Psoas muscle (tissue), 8 donors: Measurements from ENCODE around the gene MSX1. TPM values are rescaled to one million over a fixed set of nuclear protein-coding genes. Genes with fewer than 3 reads are reported as not detected.

Experiments used
- ATAC-seq, 4 donors: fragments of 200-7000 bp; cut with Tn5 transposase; one replicate each; pipeline ENCODE4 v1.9.1; 2020; ENCODE audit warnings: moderate library complexity in 3 of 4, mild to moderate bottlenecking in 2 of 4
- DNase-seq, 2 donors: peaks; one replicate each; pipeline ENCODE4 v3.0.0-alpha.2; 2020
- H3K27ac ChIP-seq: fragments of 200-600 bp; one replicate; pipeline ENCODE4 v1.8.0; 2022
- H3K27me3 ChIP-seq, 3 donors: fragments of 200-600 bp in 1 of 3; one replicate each; pipeline versions ENCODE4 v1.6.1 to v1.8.0; 2013 to 2022; ENCODE audit warnings: low read length in 2 of 3, mild to moderate bottlenecking in 2 of 3, moderate library complexity in 1 of 3; ENCODE audit not compliant: insufficient read depth in 3 of 3
- H3K36me3 ChIP-seq, 2 donors: fragments of 200-600 bp in 1 of 2; one replicate each; pipeline versions ENCODE4 v1.6.1 to v1.8.0; 2013 to 2022; ENCODE audit warnings: low read depth in 1 of 2, mild to moderate bottlenecking in 1 of 2, moderate library complexity in 1 of 2; ENCODE audit not compliant: insufficient read depth in 1 of 2
- H3K4me1 ChIP-seq: fragments of 200-600 bp; one replicate; pipeline ENCODE4 v1.8.0; 2022
- H3K4me3 ChIP-seq: fragments of 200-600 bp; one replicate; pipeline ENCODE4 v1.8.0; 2022; ENCODE audit warnings: mild to moderate bottlenecking
- H3K9me3 ChIP-seq: fragments of 200-600 bp; one replicate; pipeline ENCODE4 v1.8.0; 2022
- CTCF ChIP-seq: fragments of 200-600 bp; IDR thresholded peaks from one replicate; pipeline ENCODE4 v1.8.0; 2022; ENCODE audit warnings: antibody characterized with exemption
- WGBS, 3 donors: extraction: QIAGEN DNeasy Blood & Tissue Kit; methylation state at CpG; one replicate each; pipeline versions ENCODE4 v1.1.6 to v1.1.7; 2013; 5-methylcytosine and 5-hydroxymethylcytosine counted together
- intact Hi-C, 2 donors: fragments of 100-400 bp; cut with DNase I; formaldehyde crosslinking; loops; one replicate each; pipeline versions ENCODE4 v1.11.0 to v1.14.2; 2022
- polyA plus RNA-seq, 3 donors: library from polyadenylated mRNA; stranded (reverse); fragments of 200-250 nt; gene quantifications; one replicate each; pipeline ENCODE4 v1.2.3, GENCODE V29; 2013
- total RNA-seq, 4 donors: library from RNA; stranded (reverse); fragmentation: NEBNext Ultra II Directional in 2 of 4; extraction: Animal tissue kit (Norgen Biotek cat#: 25700) in 2 of 4; gene quantifications; one replicate each; pipeline versions ENCODE4 v1.2.1 to v1.2.4, GENCODE V29; 2021 to 2023
- donor health status: healthy with polysubstance abuse.
- donor health status: DM: no; HTN: no; CAD: no; lungs with moderate emphysema.
- donor health status: Bipolar disorder and iron deficiency.
- donor health status: healthy.
- donor health status: DM: yes; HTN: yes; CAD: no.
- donor health status: DM: no; HTN: no; CAD: no.
- donor health status: DM: no; HTN: no; CAD: no.
- donor health status: DM: yes; HTN: yes; CAD: no.

Gene MSX1
- total and polyA plus RNA-seq, 7 donors, result 1.1 to 3.7 (median 1.7) TPM

DNA sequence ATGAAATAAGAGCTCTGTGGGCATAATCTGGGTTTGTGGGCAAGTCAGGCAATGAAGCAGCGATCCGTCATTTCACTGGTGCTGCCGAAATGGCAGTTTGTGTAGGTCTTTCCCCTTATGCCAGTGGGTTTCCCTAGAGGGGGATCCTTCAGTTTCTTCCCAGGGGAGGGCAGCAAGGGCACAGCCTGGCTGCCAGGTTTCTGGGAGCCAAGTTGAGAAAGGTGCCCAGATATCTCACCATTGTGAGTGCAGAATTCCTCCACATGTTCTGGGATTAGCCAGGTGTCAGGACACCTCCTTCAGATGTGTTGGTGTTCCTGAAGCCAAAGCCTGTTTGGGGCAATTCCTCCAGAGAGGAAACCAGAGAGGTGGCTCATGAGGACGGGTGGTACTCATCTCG lies 28.0 kb downstream of the MSX1 start:
- H3K4me3 ChIP-seq, result no peak overlapping the region
- no peak for TF ChIP-seq CTCF
- H3K4me1 ChIP-seq, result no peaks in the 10 kb centered on the region
- no peaks in the 10 kb centered on the region for H3K36me3 ChIP-seq
- intact Hi-C loops, result no loop called here
- no peaks in the 10 kb centered on the region for H3K9me3 ChIP-seq
- DNase-seq, result no peak
- ATAC-seq, result no peak
- H3K27me3 ChIP-seq, result peaks cover 3 to 25% (median 4%) of the 10 kb centered on the region in 3 donors
- no peak overlapping the region for H3K27ac ChIP-seq
- 74 to 80% (median 75%) methylated on average over 5 of the region's 5 CpGs for WGBS, 3 donors

DNA sequence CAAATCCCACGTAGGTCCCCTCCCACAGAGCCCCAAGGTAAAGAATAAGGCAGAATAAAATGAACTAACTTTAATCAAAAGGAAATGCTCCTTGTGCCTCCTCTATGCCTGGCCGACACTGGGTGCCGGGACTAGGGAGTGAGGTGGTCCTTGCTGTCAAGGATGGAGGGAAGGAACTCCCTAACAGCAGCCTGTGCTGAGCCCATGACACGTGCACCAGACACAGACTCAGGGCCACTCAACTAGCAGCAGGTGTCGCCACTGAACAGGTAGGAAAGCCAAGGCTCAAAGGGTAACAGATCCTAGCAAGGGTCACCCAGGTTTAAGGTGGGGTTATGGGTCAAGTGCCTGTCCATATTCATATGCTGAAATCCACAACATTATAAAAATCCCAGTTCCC lies 29.2 kb downstream of the MSX1 start:
- TF ChIP-seq CTCF, result no peak
- H3K27ac ChIP-seq, result no peak overlapping the region
- whole genome bisulfite sequencing, 3 donors, result 76 to 79% (median 76%) methylated on average over 5 of the region's 5 CpGs
- intact Hi-C loops, result no loop called here
- peaks cover 3 to 25% (median 4%) of the 10 kb centered on the region in 3 donors for H3K27me3 ChIP-seq
- no peak overlapping the region for H3K4me3 ChIP-seq
- ATAC-seq (no peak), DNase-seq (no peak)
- no peaks in the 10 kb centered on the region for H3K36me3 ChIP-seq
- no peaks in the 10 kb centered on the region for H3K4me1 ChIP-seq
- no peaks in the 10 kb centered on the region for H3K9me3 ChIP-seq

DNA sequence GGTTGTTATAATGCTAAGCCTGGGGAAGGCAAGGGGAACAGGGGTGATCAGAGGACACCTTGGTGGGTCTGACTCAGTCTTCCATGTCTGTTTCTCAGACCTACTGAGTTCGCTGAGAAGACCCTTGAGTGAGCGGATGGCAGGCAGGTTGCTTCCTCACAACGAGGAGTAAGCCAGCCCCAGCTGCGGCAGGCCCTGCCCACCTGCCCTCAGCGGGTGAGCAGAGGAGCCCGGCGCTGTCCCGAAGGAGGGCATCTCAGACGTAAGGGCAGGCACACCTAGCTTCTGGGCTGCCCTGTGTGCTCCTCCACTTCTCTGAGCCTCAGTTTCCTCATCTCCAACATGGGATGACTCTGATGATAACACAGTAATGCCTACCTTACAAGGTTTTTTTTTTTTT lies 30.3 kb downstream of the MSX1 start:
- Histone ChIP-seq H3K9me3 (no peaks in the 10 kb centered on the region), H3K27ac (no peak overlapping the region), H3K4me1 (no peaks in the 10 kb centered on the region), H3K4me3 (no peak overlapping the region), H3K27me3 (peaks cover 3 to 25% (median 4%) of the 10 kb centered on the region in 3 donors), H3K36me3 (no peaks in the 10 kb centered on the region)
- intact Hi-C loops, result no loop called here
- ATAC-seq (no peak), DNase-seq (no peak)
- WGBS, 3 donors, result 82 to 85% (median 84%) methylated on average over 9 of the region's 9 CpGs
- TF ChIP-seq CTCF, result no peak

DNA sequence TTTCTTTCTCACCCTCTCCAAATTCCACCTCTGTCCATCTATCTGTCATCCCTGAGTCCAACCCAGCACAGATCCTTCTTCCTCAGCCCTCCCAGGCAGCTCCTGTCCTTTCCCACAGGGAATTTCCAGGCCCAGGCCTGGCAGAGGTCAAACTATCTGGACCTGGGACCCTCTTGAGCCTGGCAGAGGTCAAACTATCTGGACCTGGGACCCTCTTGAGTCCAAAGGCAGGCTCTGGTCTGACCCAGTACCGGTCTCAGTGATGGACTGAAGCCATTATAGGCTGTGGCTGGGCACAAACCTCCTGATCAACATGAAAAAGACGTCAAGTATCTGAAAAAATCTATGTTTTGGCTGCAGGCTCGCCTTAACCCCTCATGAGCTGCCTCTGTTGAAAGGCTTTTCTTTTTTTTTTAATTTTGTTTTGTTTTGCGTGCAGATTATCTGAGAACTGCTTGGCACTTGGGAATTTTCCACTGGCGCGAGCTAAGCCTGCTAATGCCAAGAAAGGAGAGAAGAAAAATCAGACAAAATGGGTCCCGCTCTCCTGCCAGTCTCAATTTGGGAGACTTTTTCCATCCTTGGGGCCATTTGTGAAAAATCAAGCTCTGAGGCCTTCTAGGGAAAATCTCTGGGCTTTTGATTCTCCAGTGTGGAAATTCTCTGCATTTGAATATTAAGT lies 31.2 kb downstream of the MSX1 start:
- 30 to 45% (median 34%) methylated on average over 7 of the region's 7 CpGs for WGBS, 3 donors
- Histone ChIP-seq H3K27me3 (peaks cover 3 to 25% (median 4%) of the 10 kb centered on the region in 3 donors), H3K27ac (no peak overlapping the region), H3K36me3 (no peaks in the 10 kb centered on the region), H3K4me3 (no peak overlapping the region), H3K9me3 (no peaks in the 10 kb centered on the region), H3K4me1 (no peaks in the 10 kb centered on the region)
- intact Hi-C loops, result no loop called here
- DNase-seq (no peak), ATAC-seq (no peak)
- no peak for TF ChIP-seq CTCF

DNA sequence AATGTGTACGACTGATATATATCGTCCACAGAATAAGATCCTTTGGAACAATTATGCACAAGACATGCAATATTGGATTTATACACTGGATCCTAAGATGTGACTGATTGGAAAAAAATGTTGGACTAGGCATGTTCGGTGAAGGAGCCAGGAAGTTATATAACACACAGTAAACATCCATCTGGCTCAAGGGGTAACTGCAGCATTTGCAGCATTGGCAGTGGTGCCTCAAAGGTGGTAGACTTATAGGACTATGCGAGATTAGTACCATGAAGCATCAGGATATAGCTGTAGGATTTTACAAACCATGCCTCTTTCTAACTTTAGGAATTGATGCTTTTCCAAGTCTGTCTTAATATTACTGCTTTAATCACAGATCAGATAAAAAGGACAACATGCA lies 34.3 kb downstream of the MSX1 start:
- intact Hi-C loops, result no loop called here
- ATAC-seq (no peak), DNase-seq (no peak)
- TF ChIP-seq CTCF, result no peak
- 78 to 83% (median 79%) methylated on average over 4 of the region's 4 CpGs for WGBS, 3 donors
- H3K27me3 ChIP-seq, result peaks cover 0 to 5% (median 0%) of the 10 kb centered on the region in 3 donors
- no peaks in the 10 kb centered on the region for H3K36me3 ChIP-seq
- H3K27ac ChIP-seq, result no peak overlapping the region
- no peaks in the 10 kb centered on the region for H3K9me3 ChIP-seq
- H3K4me1 ChIP-seq, result no peaks in the 10 kb centered on the region
- H3K4me3 ChIP-seq, result no peak overlapping the region
